Measurements from ENCODE around the gene THUMPD2. TPM values are rescaled to one million over a fixed set of nuclear protein-coding genes. Genes with fewer than 3 reads are reported as not detected.
"Not testable (repeated sequence)": the region's sequence is repeated elsewhere in the genome, so short reads cannot be mapped to it uniquely, and the experiment has no call there.

THUMPD2 gene
- total RNA-seq = 6.9 and 9.8 TPM in 2 replicates

GRCh38 chr2:39778775-39779340 lies at the start of gene THUMPD2:
Gene THUMPD2, minus strand, starts transcription at chr2:39779258. Its CDS starts 19 bp downstream, at chr2:39779239.
- peak; percentile 45 for DNase-seq (ENCODE audit: low read depth)

- no peak for DNase-seq (ENCODE audit: low read depth)
These were observed 42.8 kb upstream of the THUMPD2 start for GRCh38 chr2:39821871-39822270.

GRCh38 chr2:39816845-39817244 lies 37.8 kb upstream of the THUMPD2 start:
- no peak for DNase-seq (ENCODE audit: low read depth)

- DNase-seq (ENCODE audit: low read depth) = no peak
These were observed 37.4 kb upstream of the THUMPD2 start for GRCh38 chr2:39816428-39816827.

GRCh38 chr2:39805936-39806608 lies 27.0 kb upstream of the THUMPD2 start:
- DNase-seq (ENCODE audit: low read depth) = peak; percentile 1

DNA sequence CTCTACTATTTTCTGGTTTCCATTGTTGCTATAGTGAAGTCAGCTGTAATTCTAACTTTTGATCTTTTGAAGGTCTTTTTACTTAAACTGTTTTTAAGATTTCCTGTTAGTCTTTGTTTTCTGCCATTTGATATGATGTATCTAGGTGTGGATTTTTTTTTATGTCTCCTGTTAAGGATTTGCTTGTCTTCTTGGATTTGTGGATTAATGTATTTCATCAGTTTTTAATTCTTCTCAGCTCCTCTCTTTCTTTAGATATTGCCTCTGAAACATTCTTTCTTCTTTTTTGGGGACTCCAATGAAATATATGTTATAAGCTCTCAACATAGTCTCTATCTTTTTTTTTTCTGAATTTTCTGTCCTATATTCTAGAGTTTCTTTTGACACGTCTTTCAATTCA lies 24.8 kb upstream of the THUMPD2 start:
- no peak for DNase-seq (ENCODE audit: low read depth)

DNA sequence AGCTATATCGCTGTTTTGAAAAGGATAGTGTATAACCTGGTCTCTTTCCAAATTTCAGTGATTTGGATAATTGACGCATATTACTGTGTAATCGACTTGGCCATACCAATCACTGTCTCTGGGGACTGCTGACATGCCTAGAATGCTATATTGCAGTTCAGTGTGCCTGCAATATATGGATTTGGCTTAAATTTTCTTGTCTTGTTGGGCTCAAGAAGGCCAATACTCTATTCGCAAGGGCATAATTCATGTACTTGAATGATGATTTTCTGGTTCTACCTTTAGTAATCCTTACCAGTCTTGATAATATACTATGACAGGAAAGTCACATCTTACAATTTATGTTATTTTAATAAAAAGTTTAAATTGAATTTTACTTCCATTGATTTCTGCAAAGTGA lies 21.7 kb upstream of the THUMPD2 start:
- no peak for DNase-seq (ENCODE audit: low read depth)

- DNase-seq (ENCODE audit: low read depth) = no peak
These were observed 17.1 kb upstream of the THUMPD2 start for GRCh38 chr2:39796134-39796533.

GRCh38 chr2:39790216-39790818 lies 11.3 kb upstream of the THUMPD2 start:
- DNase-seq (ENCODE audit: low read depth) = not testable (repeated sequence)

DNA sequence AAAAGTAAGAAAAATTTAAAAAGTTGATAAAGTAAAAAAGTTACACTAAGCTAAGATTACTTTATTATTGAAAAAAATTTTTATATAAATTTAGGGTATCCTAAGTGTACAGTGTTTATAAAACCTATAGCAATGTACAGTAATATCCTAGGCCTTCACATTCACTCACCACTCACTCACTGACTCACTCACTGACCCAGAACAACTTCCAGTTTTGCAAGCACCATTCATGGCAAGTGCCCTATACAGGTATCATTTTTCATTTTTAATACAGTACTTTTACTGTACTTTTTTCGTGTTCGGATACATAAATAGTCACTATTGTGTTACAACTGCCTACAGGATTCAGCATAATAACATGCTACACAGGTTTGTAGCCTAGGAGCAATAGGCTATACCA lies 8.9 kb upstream of the THUMPD2 start:
- DNase-seq (ENCODE audit: low read depth) = no peak

DNA sequence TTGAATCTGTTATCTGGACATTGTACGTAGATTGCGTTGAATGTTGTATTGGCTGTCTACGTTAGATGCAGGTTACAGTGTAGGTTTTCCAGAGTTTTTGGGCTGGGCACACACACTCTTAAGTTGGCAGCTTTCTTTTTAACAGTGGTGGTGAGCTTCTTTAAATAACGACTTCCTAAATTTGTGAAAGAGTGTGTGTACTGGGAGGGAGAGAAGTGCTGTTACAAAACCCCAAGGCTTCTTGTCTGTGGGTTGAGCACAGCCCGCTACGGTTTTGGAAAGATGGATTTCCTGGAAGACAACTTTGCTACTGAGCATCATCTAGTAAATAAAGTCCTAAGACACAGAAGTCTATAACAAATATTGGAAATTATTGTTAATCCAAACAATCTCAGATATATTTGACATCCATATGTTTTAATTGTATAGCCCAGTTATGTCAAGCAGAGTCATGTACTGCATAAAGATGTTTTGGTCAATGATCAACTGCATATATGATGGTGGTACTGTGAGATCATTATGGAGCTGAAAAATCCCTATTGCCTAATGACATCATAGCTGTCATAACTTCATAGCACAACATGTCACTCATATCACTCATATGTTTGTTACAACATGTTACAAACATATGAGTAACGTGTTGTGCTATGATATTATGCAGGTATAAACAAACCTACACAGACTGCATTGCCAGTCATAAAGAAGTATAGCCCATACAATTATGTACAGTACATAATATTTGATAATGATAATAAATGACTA lies 7.9 kb upstream of the THUMPD2 start:
- DNase-seq (ENCODE audit: low read depth) = no peak

DNA sequence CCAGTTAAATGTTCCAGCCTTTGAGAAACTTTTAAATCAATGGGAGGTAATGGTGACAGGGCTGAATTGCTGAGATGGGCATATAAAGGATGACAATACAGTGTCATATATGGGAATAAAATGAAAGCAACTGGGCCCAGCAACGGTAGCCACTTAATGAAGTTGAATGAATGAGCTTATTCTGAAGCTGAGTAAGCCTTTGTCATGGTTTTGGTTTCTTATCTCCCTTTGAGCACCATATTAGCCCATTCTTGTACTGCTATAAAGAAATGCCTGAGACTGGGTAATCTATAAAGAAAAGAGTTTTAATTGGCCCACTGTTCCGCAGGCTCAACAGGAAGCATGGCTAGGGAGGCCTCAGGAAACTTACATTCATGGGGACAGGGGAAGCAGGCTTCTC lies 3.5 kb upstream of the THUMPD2 start:
- DNase-seq (ENCODE audit: low read depth) = no peak

DNA sequence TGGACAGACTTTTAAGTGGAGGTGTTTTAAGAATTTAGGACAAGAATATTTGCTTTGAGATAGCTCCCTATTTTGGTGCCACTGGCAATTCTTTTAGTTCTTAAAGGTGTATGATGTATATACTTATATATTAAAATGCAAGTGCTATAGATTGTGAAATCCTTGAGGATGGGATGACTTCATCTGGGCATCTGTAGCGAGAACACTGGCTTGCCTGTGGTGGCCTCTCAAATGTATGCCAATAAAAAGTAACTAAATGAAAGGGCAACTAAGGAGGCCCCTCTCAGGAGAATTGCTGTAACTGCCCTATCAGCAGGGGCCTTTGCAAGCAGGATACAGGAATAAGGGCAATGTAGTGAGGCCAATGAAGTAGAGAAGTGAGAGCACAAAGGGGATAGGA lies 2.6 kb upstream of the THUMPD2 start:
- no peak for DNase-seq (ENCODE audit: low read depth)

DNA sequence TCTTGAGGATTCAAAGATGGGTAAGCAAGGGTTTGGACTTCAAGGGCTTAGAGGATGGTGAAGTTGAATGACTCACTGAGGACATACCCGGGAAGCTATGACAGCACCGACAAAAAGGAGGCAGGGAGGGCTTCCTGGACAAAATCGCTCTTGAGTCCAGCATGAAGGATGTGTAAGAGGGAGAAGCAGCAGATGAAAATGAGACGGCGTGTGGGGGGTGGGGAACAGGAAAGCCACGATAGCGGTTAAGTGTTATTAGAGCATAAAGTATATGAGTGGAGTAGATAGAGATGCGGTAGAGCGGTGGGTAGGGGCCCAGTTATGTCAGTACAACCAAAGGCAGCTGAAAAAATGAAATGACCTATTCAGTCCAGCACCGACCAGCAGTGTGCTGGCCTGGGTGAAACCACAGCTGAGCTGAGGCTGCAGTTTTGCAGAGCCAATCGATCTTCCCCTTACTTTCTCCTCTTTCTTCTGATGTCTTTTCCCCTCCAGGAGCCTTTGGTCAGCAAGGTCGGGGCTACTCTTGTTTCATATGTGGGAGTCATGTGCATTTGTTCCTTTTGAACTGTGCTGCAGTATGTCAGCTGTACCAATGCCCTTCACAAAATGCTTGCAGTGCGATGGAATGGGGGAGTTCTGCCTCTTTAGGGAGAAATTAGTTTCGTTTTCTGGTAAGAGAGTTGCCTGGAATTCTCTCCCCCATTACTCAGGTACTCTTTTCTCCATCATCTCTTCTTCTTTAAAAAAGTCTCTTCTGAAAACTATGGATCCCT lies 2.0 kb upstream of the THUMPD2 start:
- peak; percentile 27 for DNase-seq (ENCODE audit: low read depth)

DNA sequence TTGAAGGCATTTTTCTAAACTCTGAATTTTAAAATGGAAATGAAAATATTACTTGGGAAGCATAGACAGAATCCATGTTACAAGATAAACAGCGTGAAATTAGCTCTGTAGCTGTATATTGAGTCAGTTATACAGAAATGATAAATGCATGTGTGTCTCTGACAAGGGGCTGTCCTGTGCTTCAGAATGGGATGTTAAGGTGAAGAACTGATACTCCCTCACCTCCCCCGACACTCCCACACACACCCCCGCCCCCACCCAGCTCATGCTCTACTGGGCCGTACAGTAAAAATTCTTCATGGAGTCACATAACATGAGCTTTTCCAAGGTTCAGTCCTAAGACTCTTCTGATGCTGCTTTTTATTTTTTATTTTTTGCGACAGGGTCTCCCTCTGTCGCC lies 869 bp upstream of the THUMPD2 start:
- DNase-seq (ENCODE audit: low read depth) = no peak

DNA sequence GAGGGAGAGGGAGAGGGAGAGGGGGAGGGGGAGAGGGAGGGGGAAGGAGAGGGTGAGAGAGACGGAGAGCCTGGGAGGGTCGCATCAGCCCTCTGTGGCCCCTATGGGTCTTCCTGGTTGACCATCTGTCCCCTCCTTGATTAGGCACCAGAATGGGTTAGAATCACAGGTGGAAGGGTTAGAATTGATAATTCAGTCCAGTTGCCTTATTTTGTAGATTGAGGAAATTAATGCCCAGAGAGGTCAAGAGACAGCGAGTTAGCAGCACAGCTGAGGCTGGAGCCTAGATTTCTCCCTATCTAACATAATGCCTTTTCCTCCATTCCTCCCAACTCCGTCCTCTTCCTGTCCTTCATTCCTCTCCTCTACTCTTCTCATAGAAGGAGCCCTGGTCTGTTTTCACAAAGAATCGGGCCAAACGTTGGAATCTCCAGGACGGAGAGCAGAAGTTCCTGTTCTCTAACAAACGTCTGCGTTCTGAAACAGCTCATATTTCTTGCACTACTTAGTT lies 338 bp upstream of the THUMPD2 start:
- DNase-seq (ENCODE audit: low read depth) = no peak

DNA sequence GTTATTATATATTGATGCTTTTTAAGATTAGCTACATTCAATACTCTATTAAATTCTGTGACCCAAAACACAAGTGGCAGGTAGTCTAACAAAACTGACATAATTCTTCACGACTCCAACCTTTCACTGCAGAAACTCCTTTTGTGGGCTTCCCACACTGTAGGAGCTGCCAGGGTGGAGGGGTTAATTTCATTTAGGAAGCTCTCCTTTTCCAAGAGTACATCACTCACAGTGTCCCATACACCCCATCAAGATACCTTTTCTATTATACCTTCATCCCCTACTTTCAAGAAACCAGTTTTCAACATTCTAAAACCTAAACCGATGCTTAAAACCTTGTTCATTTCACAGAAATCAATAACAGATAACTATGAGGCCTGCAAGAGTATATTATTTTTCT lies 825 bp downstream of the THUMPD2 start:
- DNase-seq (ENCODE audit: low read depth) = no peak

GRCh38 chr2:39772812-39773152 lies 6.3 kb downstream of the THUMPD2 start:
- DNase-seq (ENCODE audit: low read depth) = no peak

DNA sequence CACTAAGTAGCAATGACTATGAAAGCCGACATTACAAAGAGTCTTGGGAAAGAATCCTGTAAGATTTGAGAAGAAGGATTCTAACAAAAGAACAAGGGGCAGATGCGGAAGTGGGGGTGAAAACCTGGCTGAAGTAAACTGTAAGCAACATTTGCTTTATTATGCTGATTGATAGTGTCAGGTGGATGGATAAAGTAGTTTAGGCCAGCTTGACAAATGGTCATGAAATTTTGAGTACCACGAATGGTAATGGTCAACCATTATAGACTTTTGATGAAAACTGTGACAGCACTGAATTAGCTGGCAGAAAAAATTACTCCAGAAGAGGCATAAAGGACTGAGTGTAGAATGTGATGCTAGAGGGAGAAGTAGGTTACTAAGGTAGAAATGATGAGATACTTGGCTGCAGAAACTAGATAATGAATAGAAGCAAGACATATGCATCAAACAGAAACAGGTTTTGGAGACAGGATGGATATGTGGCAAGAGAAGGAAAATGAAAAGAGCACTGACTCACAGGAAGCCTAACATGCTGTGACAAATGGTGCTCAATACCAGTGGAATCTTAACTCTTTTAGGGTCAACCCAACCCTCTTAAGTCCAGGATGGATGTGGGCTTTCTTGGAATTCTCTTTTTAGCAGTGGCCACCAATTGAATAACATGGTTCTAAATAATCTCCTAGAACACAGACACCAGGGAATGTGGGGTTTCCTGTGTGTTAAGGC lies 6.8 kb downstream of the THUMPD2 start:
- peak; percentile 47 for DNase-seq (ENCODE audit: low read depth)

DNA sequence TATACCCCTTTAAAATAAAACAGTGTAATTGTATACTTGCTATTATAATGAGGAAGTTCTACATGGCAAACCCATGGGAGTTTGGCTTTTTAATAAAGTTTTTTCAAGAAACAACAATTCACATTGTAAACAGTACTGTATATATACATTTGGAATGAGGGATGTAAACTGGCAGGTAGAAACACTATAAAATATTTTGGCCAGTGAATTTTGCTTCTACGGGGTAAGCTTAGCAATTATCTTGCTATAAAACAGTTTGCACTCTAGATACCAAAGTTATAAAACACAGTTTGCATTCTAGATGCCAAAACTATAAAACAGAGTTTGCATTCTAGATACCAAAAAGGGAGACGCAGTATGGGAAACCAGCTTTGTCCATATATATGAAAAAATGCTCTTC lies 16.6 kb downstream of the THUMPD2 start:
- DNase-seq (ENCODE audit: low read depth) = no peak

DNA sequence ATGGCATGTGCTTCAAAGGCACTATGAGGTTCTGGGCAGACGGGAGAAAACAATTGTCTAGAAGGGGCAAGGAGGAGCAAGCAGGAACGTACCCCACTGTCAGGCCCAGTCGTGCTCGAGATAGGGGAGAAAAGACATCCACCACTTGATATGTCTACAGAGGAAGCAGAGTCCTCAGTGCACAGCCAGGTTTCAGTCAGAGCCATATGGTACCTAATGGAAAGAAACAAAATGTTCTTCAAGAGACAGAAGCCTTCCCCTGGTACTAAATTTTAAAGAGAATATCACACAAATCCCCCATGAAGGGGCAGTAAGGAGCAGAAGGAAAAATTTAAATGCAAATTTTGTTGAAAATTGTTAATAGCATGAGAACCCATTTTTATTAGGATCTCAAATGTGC lies 21.9 kb downstream of the THUMPD2 start:
- no peak for DNase-seq (ENCODE audit: low read depth)
